ENCODE results near the gene NUDT8.
A peak's percentile ranks its signal among the peaks of the same experiment; 100 is the strongest.
"Not testable (repeated sequence)": the region's sequence is repeated elsewhere in the genome, so short reads cannot be mapped to it uniquely, and the experiment has no call there.

Gene NUDT8

DNA sequence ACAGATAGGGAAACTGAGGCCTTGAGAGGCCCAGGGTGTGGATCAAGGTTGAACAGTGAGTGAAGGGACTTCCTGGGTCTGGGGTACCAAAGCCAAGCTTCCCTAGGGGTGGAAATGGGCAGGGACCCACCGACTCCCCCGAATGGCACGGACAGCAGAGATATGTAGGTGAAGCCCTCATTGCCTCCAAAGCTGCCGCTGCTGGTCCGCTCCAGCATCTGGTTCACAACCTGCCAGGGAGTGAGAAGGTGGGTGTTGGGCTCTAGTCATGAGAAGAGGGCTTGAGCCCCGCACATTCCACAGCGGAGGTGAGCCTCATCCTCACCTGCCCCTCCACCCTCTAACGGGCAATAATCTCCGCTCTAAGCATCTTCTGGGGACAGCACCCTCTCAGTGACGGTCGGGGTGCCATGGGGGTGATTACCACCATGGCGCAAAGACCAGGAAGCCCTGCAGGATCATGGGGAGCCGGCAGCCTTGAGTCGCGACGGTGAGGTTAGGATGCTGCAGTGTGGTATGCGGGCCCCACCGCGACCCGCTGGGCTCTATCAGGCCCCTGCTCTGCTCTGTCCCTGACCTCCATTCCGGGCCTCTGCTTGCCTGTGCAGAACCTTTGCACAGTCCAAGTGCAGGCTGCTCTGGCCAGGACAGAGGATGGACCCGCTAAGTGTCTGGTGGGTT lies 33.9 kb upstream of the NUDT8 start:
- Histone ChIP-seq H3K4me3 (no peak overlapping the region), H3K36me3 (no peaks in the 10 kb centered on the region), H3K4me2 (no peak overlapping the region), H3K4me1 (peaks cover 9 to 38% (median 31%) of the 10 kb centered on the region in 10 experiments; a peak in 19 of 20 replicates), H3K9me3 (replicated peaks in 1 of 11) (peaks cover 0 to 3% (median 0%) of the 10 kb centered on the region in 11 experiments; a peak in 1 of 22 replicates), H3K9ac (no peak overlapping the region), H4K20me1 (peaks cover 0 to 19% (median 0%) of the 10 kb centered on the region in 11 experiments; a peak in 9 of 22 replicates), H3K27me3 (peaks cover 0 to 16% (median 0%) of the 10 kb centered on the region in 11 experiments; a peak in 4 of 22 replicates), H3K27ac (no peak overlapping the region)
- no peak for TF ChIP-seq Cebpa-rat (IDR thresholded peaks at IDR 0.05)

DNA sequence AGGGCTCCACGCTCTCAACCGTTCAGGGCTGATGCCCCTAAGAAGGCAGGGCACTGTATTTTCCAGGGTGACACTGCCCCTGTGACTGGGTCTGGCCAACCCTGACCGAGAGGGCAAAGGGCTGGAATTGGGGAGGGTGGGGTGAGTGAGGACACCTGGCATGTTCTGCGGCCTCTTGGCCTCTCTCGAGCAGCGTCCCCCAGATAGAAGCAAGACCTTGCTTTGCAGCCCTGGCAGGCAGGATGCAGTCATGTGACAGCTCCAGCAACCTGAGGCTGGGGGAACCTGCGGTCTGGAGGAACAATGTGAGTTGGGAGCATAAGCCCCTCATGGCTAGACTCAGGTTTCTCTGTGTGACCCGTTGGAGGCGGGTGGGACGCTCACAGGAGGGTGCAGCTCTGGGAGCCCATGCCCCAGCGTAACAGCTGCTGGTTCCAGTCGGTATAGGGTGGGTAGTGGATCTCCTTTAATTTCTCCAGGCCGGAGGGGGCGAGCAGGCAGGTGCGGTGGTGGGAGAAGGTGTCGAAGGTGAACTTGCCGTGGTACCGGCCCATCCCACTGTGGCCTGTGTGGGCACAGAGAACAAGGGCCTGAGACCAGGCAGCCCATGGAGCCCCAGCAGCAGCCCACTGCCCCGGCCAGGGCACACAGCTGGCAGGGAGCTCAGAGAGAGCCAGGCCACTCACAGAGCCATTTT lies 33.2 kb upstream of the NUDT8 start:
- Histone ChIP-seq H4K20me1 (peaks cover 0 to 19% (median 0%) of the 10 kb centered on the region in 11 experiments; a peak in 9 of 22 replicates), H3K27me3 (peaks cover 0 to 15% (median 0%) of the 10 kb centered on the region in 11 experiments; a peak in 4 of 22 replicates), H3K27ac (no peak overlapping the region), H3K36me3 (no peaks in the 10 kb centered on the region), H3K4me1 (peaks cover 7 to 33% (median 25%) of the 10 kb centered on the region in 10 experiments; a peak in 19 of 20 replicates), H3K9ac (no peak overlapping the region), H3K4me3 (no peak overlapping the region), H3K4me2 (no peak overlapping the region), H3K9me3 (replicated peaks in 1 of 11) (peaks cover 1 to 10% (median 4%) of the 10 kb centered on the region in 11 experiments; a peak in 18 of 22 replicates)
- TF ChIP-seq Cebpa-rat (IDR thresholded peaks at IDR 0.05), result no peak

DNA sequence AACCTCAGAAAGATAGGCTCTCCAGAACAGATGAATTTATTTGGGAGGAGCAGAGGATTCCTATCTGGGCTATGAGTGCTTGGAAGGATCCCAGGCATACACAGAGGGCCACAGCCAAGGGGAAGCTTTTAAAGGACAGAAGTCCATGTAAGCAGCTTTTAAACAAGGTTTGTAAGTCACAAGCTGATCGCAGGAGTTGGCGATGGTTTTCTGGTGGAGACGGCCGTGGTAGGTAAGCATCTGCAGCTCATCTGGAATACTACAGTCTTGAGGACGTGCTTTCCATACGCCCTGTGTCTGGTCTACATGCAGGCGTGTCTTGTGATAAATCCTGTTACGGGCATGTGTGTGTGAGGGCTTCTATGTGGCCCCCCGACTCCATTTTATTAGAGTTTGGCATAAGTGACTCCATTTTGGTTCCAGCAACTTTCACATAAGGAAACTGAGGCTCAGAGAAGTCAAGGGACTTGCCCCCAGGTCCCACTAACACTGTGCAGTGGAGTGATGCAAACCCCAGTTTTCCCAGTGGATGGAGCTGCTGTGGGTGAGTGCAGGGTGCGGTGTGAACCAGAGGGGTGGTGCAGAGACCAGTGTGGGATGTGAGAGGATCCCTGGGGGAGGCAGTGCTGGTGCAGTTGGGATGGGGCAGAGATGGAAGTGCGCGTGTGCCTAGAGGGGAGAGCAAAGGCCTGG lies 32.6 kb upstream of the NUDT8 start:
- no peak for TF ChIP-seq Cebpa-rat (IDR thresholded peaks at IDR 0.05)
- peaks cover under 1 to 26% (median 18%) of the 10 kb centered on the region in 10 experiments; a peak in 18 of 20 replicates for H3K4me1 ChIP-seq
- peaks cover 0 to 14% (median 0%) of the 10 kb centered on the region in 11 experiments; a peak in 8 of 22 replicates for H4K20me1 ChIP-seq

DNA sequence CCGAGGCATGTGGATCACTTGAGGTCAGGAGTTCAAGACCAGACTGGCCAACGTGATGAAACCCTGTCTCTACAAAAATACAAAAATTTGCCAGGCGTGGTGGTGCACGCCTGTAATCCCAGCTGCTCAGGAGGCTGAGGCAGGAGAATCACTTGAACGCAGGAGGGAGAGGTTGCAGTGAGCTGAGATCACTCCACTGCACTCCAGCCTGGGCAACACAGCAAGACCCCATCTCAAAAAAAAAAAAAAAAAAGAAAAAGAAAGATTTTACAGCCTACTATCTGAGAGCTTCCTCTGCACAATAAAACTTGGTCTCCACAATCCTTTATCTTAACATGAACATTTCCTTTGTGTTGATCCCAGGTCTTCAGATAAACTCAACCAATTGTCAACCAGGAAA lies 31.0 kb upstream of the NUDT8 start:
- Histone ChIP-seq H3K9me3 (replicated peaks in 1 of 11) (peaks cover 24 to 32% (median 26%) of the 10 kb centered on the region in 11 experiments), H3K4me1 (peaks cover 0 to 11% (median 4%) of the 10 kb centered on the region in 10 experiments; a peak in 8 of 20 replicates)
- H3K27ac ChIP-seq, H4K20me1 ChIP-seq, H3K27me3 ChIP-seq, H3K4me2 ChIP-seq, H3K4me3 ChIP-seq, H3K9ac ChIP-seq, H3K36me3 ChIP-seq: not testable (repeated sequence)

More for the DNA sequence above, 32.6 kb upstream of the NUDT8 start:
- H3K9ac ChIP-seq, result no peak overlapping the region
- H3K27ac ChIP-seq, result no peak overlapping the region
- H3K9me3 ChIP-seq (replicated peaks in 1 of 11), result peaks cover 8 to 16% (median 11%) of the 10 kb centered on the region in 11 experiments
- peaks cover 0 to 8% (median 0%) of the 10 kb centered on the region in 11 experiments; a peak in 3 of 22 replicates for H3K27me3 ChIP-seq
- no peak overlapping the region for H3K4me2 ChIP-seq
- no peaks in the 10 kb centered on the region for H3K36me3 ChIP-seq
- H3K4me3 ChIP-seq, result no peak overlapping the region

- not testable (repeated sequence) for H3K9ac ChIP-seq, H3K27me3 ChIP-seq, H3K27ac ChIP-seq, H3K36me3 ChIP-seq, H3K4me2 ChIP-seq, H4K20me1 ChIP-seq, H3K4me3 ChIP-seq
- Histone ChIP-seq H3K9me3 (replicated peaks in 1 of 11) (peaks cover 32 to 42% (median 37%) of the 10 kb centered on the region in 11 experiments), H3K4me1 (peaks cover 0 to 11% (median 4%) of the 10 kb centered on the region in 10 experiments; a peak in 8 of 20 replicates)
Observed at GRCh38 chr11:67659651-67660165, 30.0 kb upstream of the NUDT8 start.

DNA sequence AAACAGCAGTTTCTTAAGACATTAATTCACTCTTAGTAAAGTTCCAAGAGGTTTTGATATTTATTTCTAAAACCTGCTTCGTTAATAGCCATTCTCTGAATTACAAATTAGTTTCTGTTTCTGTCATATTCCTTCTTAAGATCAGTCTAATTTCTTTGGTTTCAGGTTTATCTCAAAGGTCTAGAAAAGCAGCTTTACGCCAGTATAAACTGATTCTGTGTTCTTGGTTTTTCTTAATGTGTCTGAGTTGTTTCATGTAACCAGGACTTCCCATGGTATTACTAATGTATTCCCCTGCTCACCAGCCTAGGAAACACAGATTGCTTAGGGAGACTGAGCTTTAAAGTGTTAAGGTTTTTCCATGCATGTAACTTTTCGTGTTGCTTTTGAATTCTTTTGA lies 27.6 kb upstream of the NUDT8 start:
- Histone ChIP-seq H3K4me3 (no peak overlapping the region), H4K20me1 (no peaks in the 10 kb centered on the region; a peak in 2 of 22 replicates), H3K9me3 (replicated peaks in 1 of 11) (peaks cover 42 to 56% (median 48%) of the 10 kb centered on the region in 11 experiments), H3K4me2 (no peak overlapping the region), H3K27ac (no peak overlapping the region), H3K36me3 (peaks cover 0 to 6% (median 0%) of the 10 kb centered on the region in 11 experiments; a peak in 3 of 22 replicates), H3K9ac (no peak overlapping the region), H3K4me1 (peaks cover 0 to 11% (median 4%) of the 10 kb centered on the region in 10 experiments; a peak in 8 of 20 replicates), H3K27me3 (no peaks in the 10 kb centered on the region)
- no peak for TF ChIP-seq Cebpa-rat (IDR thresholded peaks at IDR 0.05)

GRCh38 chr11:67656278-67656922 lies 26.7 kb upstream of the NUDT8 start:
- Histone ChIP-seq H3K36me3 (peaks cover 0 to 6% (median 0%) of the 10 kb centered on the region in 11 experiments; a peak in 3 of 22 replicates), H3K27me3 (no peaks in the 10 kb centered on the region), H3K9ac (no peak overlapping the region), H4K20me1 (no peaks in the 10 kb centered on the region; a peak in 1 of 22 replicates), H3K27ac (no peak overlapping the region), H3K9me3 (replicated peaks in 1 of 11) (peaks cover 42 to 56% (median 48%) of the 10 kb centered on the region in 11 experiments), H3K4me1 (peaks cover 0 to 16% (median 9%) of the 10 kb centered on the region in 10 experiments; a peak in 10 of 20 replicates), H3K4me2 (no peak overlapping the region), H3K4me3 (peak overlapping the region in 3 of 10 experiments; percentile 15 to 33 (median 32); a peak in 2 of 20 replicates)
- no peak for TF ChIP-seq Cebpa-rat (IDR thresholded peaks at IDR 0.05)

DNA sequence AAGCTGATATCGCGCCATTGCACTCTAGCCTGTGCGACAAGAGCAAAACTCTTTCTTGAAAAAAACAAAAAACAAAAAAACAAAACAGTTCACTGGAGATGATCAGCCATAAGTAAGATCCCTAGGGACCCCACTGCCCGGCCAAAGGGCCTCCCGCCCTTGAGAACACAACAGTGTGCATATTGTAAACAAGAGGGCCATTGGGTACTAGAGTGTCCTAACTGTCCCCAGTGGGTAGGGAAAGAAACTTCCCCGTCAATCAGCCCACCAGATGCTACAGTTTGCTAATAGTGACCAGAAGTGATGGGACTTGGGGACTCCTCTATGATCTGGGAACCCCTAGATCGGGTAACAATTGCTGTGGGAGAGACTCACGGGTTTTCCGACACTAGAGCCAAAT lies 24.5 kb upstream of the NUDT8 start:
- peaks cover 42 to 56% (median 48%) of the 10 kb centered on the region in 11 experiments for H3K9me3 ChIP-seq (replicated peaks in 1 of 11)
- no peaks in the 10 kb centered on the region for H3K27me3 ChIP-seq
- H3K4me3 ChIP-seq, result no peak overlapping the region
- no peak overlapping the region for H3K4me2 ChIP-seq
- H3K36me3 ChIP-seq, result peaks cover 0 to 6% (median 0%) of the 10 kb centered on the region in 11 experiments; a peak in 3 of 22 replicates
- peaks cover 11 to 36% (median 28%) of the 10 kb centered on the region in 10 experiments for H3K4me1 ChIP-seq
- no peak overlapping the region for H3K27ac ChIP-seq
- no peak overlapping the region for H3K9ac ChIP-seq
- no peak for TF ChIP-seq Cebpa-rat (IDR thresholded peaks at IDR 0.05)
- no peaks in the 10 kb centered on the region for H4K20me1 ChIP-seq
